ENCODE results near the gene AFF3.
"Not testable (repeated sequence)": the region's sequence is repeated elsewhere in the genome, so short reads cannot be mapped to it uniquely, and the experiment has no call there.

Gene AFF3

GRCh38 chr2:100148883-100149282 is 6.5 kb upstream of the AFF3 start:
- DNase-seq (ENCODE audit: low spot score): no peak

DNA sequence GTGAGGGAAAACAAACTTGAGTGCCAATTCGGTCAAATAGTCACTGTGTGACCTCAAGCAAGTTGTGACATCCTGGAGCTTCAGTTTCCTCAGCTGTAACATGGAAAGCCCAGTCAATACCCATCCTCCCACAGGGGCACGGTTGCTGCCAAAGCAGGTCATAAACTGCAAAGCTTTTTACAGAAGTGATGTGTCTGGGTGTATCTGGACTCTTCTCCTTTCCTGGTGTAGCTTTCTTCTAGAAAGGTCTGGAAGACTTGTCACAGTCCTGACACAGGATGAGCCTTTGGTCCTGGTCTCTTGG is 4.2 kb upstream of the AFF3 start:
- DNase-seq (ENCODE audit: low spot score): no peak

GRCh38 chr2:100145893-100146656 is 3.7 kb upstream of the AFF3 start:
- DNase-seq (ENCODE audit: low spot score): no peak

DNA sequence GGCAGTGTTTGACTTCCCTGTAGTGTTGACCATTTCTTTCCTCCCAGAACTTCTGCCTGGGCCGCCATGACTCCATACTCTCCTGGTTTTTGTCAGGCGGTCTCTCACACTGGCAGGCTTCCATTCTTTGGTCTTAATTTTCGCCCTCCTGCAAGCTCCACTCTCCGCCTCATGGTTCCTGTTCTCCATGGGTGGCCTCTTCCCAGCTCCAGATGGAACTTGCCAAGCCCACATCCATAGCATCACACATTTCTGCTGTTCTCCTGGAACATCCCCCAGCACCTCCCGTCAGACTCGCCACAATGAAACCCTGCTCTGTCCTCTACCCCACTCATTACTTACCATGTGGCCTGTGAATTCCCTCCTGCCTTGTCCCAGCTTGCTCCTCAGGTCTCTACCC is 896 bp upstream of the AFF3 start:
- DNase-seq (ENCODE audit: low spot score): no peak

GRCh38 chr2:100141906-100142305 is 484 bp downstream of the AFF3 start:
- DNase-seq (ENCODE audit: low spot score): no peak

DNA sequence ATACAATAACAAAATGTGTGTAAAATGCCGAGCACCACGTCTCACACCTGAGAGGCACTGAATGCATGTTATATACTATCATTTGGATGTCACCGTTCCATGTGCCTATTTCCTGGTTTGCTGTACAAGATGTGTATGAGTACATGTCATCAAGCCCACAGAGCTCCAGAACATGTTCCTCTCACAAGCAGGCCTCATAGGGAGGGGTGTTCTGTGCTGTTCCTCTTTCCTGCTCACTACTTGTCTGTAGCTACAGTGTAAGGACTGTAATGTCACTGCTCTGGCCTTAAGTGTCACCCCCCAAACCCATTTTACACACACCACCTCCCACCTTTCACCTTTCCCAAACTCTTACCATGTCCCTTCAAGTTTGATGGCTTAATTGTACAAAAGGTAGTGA is 1.8 kb downstream of the AFF3 start:
- DNase-seq (ENCODE audit: low spot score): no peak

DNA sequence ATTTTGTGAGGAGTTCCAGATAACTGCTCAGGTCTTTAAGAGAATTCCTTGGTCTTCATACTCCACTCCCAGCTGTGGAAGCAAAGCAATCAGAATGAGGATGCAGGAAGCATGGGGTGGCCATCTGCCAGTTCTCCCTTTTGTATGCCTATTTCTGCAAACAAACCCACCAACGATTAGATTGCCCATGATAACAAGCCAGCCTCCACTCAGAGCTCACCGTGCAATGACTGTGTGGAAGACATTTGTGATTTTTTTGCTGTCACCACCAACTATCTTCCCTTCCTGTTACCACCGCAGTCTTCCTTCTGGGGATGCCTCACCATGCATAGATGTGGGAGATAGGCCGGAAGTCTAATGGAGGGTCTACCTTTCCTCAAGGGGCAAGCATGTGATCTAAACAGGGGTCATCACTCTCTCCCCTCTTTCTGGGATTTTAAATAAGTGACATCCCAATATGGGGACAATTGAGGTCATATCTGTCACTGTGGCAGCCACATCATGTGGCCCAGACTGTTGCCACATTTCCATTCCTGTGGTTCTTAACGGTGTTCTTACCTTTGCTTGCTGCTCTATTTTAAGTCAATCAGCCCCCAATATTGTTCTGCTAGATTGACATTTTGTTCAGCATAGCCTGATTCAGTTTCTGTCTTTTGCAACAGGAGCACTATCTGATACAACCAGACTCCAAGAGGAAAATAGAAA is 4.4 kb downstream of the AFF3 start:
- DNase-seq (ENCODE audit: low spot score): no peak

- DNase-seq (ENCODE audit: low spot score): no peak
Observed at GRCh38 chr2:100137318-100137717, 5.1 kb downstream of the AFF3 start.

DNA sequence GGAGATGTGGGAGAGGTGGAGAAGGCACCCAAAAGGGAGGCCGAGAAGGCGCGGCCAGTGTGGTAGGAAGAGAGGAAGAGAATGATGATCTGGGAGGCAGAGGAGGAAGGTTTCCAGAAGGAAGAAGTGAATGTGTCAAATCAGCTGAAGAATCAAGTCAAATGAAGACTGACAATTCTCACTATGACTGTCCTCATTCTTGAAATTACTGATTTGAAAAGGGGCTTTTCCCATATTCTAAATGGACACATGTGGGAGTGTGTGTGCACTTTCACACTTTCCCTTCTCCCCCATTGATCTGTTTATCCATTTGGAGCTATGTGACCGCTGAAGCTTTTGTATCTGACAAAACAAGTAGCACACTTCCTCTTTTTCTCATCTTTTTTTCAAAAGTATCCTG is 6.1 kb downstream of the AFF3 start:
- DNase-seq (ENCODE audit: low spot score): no peak

DNA sequence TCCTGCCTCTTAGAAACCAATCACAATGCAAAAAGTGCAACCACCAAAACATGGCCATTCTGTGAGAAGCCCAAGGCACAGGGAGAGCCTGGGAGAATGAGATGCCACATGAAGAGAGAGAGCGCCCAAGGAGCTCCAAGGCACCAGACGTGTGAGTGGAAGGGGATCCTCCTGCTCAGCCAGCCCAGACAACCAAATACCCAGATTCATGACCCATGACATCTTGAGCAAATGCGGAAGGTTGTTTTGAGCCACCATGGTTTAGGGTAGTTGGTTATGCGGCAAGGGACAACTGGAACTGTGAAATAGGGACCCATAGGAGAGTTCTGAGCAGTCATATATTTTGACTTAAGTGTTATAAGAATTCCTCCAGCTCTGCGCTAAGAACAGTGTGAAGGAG is 7.0 kb downstream of the AFF3 start:
- no peak for DNase-seq (ENCODE audit: low spot score)

- DNase-seq (ENCODE audit: low spot score): no peak
Observed at GRCh38 chr2:100130595-100131391, 11.6 kb downstream of the AFF3 start.

DNA sequence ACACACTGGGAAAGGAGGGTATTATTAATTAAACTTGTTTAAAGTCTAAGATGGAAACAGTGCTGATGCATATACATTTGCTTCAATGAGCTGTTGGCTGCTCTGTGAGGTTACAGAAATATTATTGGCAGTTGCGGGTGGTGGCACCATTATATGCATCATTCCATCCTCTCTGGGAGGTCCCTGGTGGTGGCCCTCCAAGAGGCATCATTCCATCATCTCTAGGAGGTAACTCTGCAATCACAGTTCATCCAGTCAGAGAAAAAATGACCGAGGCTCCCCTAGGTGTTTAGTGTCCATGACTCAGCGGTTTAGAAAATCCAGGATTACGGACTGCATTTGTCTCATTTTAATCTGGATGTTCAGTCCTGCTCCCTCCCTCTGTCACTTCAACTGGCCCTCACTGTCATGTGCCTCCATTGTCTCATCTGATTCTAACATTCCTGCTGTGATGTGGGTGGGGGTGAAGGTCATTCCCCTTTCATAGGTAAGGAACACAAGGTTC is 15.4 kb downstream of the AFF3 start:
- no peak for DNase-seq (ENCODE audit: low spot score)

GRCh38 chr2:100126201-100126600 is 16.2 kb downstream of the AFF3 start:
- DNase-seq (ENCODE audit: low spot score): no peak

DNA sequence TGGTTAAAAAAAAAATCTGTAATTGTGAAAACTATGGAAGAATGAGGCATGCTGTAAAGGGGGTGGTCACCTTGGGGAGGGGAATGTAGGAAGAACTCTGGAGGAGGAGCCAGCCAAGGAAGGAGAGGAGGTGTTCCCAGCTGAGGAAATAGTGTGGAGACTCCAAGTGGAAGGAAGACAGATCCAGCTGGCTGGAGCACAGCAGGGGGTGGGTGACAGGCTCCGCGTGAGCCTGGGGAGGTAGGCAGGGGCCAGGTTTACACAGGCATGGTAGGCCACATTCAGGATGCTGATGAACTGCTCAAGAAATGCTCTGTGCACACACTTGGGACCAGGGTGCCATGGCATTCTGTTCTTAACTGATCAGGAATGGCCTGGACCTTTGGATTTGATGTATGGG is 16.8 kb downstream of the AFF3 start:
- no peak for DNase-seq (ENCODE audit: low spot score)

- DNase-seq (ENCODE audit: low spot score): no peak
Observed at GRCh38 chr2:100124761-100125160, 17.6 kb downstream of the AFF3 start.

GRCh38 chr2:100121124-100121718 is 21.2 kb downstream of the AFF3 start:
- DNase-seq (ENCODE audit: low spot score): no peak

DNA sequence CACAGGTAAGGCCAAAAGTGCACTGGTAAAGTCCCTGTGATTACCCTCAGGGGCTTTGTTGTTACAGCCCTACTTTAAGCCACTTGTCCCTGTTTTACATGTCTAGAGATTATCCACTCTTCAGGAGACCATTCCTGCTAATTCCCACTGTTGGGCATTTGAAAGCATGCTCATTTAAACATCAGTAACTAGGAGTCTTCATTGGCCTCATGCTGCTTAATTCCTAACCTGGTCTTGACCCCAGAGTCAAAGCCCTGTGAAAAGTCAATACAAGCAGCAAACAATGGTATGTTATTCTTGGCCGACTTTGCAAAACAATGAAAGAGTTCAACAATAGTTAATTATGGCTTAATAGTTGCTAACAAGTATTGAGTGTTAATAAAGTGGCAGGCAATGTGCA is 23.2 kb downstream of the AFF3 start:
- DNase-seq (ENCODE audit: low spot score): no peak

- no peak for DNase-seq (ENCODE audit: low spot score)
Observed at GRCh38 chr2:100113990-100114433, 28.4 kb downstream of the AFF3 start.

- no peak for DNase-seq (ENCODE audit: low spot score)
Observed at GRCh38 chr2:100110614-100111000, 31.8 kb downstream of the AFF3 start.

- no peak for DNase-seq (ENCODE audit: low spot score)
Observed at GRCh38 chr2:100109986-100110613, 32.3 kb downstream of the AFF3 start.

GRCh38 chr2:100108648-100109020 is 33.8 kb downstream of the AFF3 start:
- not testable (repeated sequence) for DNase-seq (ENCODE audit: low spot score)

Data from SW480 (cell line).